ENCODE measurements around the gene SHISA5. TPM values are rescaled to one million over a fixed set of nuclear protein-coding genes. Genes with fewer than 3 reads are reported as not detected.

SHISA5 gene
- total and polyA plus RNA-seq, 4 donors, result 40.7 to 104 (median 75.8) TPM

- Histone ChIP-seq H3K36me3 (ENCODE audit: control insufficient read depth in 4 of 4, insufficient read depth in 3 of 4, low read depth in 1 of 4, low read length in 3 of 4) (peaks cover 0 to 2% (median 0%) of the 10 kb centered on the region in 4 donors), H3K4me1 (ENCODE audit: control insufficient read depth in 4 of 4, insufficient read depth in 4 of 4, low read length in 3 of 4) (no peaks in the 10 kb centered on the region), H3K9ac (ENCODE audit: low read depth in 1 of 2, low read length in 2 of 2) (no peak overlapping the region), H3K9me3 (ENCODE audit: control insufficient read depth in 4 of 4, low read length in 3 of 4) (no peaks in the 10 kb centered on the region), H3K4me3 (ENCODE audit: low read depth in 1 of 3, low read length in 3 of 3) (no peak overlapping the region), H3K27ac (ENCODE audit: low read depth in 1 of 2, low read length in 2 of 2) (no peak overlapping the region), H3K27me3 (ENCODE audit: control insufficient read depth in 4 of 4, insufficient read depth in 4 of 4, low read length in 3 of 4) (no peaks in the 10 kb centered on the region)
- 91% methylated on average over 6 of the region's 6 CpGs for WGBS
- no peak for TF ChIP-seq TAF1 (conservative IDR thresholded peaks at IDR 0.05)
- TF ChIP-seq MAX (IDR thresholded peaks at IDR 0.05), result no peak
- DNase-seq (ENCODE audit: low spot score), result no peak
These were observed 17.7 kb upstream of the SHISA5 start for GRCh38 chr3:48521635-48522034.

- no peak overlapping the region for H3K4me3 ChIP-seq (ENCODE audit: low read depth in 1 of 3, low read length in 3 of 3)
- no peaks in the 10 kb centered on the region for H3K4me1 ChIP-seq (ENCODE audit: control insufficient read depth in 4 of 4, insufficient read depth in 4 of 4, low read length in 3 of 4)
- H3K27me3 ChIP-seq (ENCODE audit: control insufficient read depth in 4 of 4, insufficient read depth in 4 of 4, low read length in 3 of 4), result no peaks in the 10 kb centered on the region
- no peak for TF ChIP-seq YY1 (IDR thresholded peaks at IDR 0.05)
- TF ChIP-seq TAF1 (conservative IDR thresholded peaks at IDR 0.05), result no peak
- no peak for TF ChIP-seq ATF3 (IDR thresholded peaks at IDR 0.05)
- no peak for TF ChIP-seq JUND (IDR thresholded peaks at IDR 0.05)
- no peak for TF ChIP-seq CTCF (IDR thresholded peaks at IDR 0.05; ENCODE audit: low read depth, low read length, missing input control)
- TF ChIP-seq ZBTB33 (IDR thresholded peaks at IDR 0.05), result no peak
- DNase-seq (ENCODE audit: low spot score), result no peak
- H3K36me3 ChIP-seq (ENCODE audit: control insufficient read depth in 4 of 4, insufficient read depth in 3 of 4, low read depth in 1 of 4, low read length in 3 of 4), result peaks cover 0 to 2% (median 0%) of the 10 kb centered on the region in 4 donors
- H3K27ac ChIP-seq (ENCODE audit: low read depth in 1 of 2, low read length in 2 of 2), result no peak overlapping the region
- 96% methylated on average over 9 of the region's 9 CpGs for WGBS
- no peaks in the 10 kb centered on the region for H3K9me3 ChIP-seq (ENCODE audit: control insufficient read depth in 4 of 4, low read length in 3 of 4)
- no peak overlapping the region for H3K9ac ChIP-seq (ENCODE audit: low read depth in 1 of 2, low read length in 2 of 2)
These were observed 15.3 kb upstream of the SHISA5 start for GRCh38 chr3:48519277-48519643.

- Histone ChIP-seq H3K4me1 (ENCODE audit: control insufficient read depth in 4 of 4, insufficient read depth in 4 of 4, low read length in 3 of 4) (no peaks in the 10 kb centered on the region), H3K27ac (ENCODE audit: low read depth in 1 of 2, low read length in 2 of 2) (no peak overlapping the region), H3K4me3 (ENCODE audit: low read depth in 1 of 3, low read length in 3 of 3) (no peak overlapping the region), H3K27me3 (ENCODE audit: control insufficient read depth in 4 of 4, insufficient read depth in 4 of 4, low read length in 3 of 4) (no peaks in the 10 kb centered on the region), H3K9ac (ENCODE audit: low read depth in 1 of 2, low read length in 2 of 2) (no peak overlapping the region), H3K36me3 (ENCODE audit: control insufficient read depth in 4 of 4, insufficient read depth in 3 of 4, low read depth in 1 of 4, low read length in 3 of 4) (peaks cover 0 to 2% (median 0%) of the 10 kb centered on the region in 4 donors), H3K9me3 (ENCODE audit: control insufficient read depth in 4 of 4, low read length in 3 of 4) (no peaks in the 10 kb centered on the region)
- no peak for TF ChIP-seq MAX (IDR thresholded peaks at IDR 0.05)
- no peak for TF ChIP-seq HNF4G (IDR thresholded peaks at IDR 0.05)
- no peak for TF ChIP-seq FOXA1 (IDR thresholded peaks at IDR 0.05)
- TF ChIP-seq RAD21 (IDR thresholded peaks at IDR 0.05), result no peak
- 79% methylated on average over 12 of the region's 12 CpGs for WGBS
- no peak for DNase-seq (ENCODE audit: low spot score)
These were observed 14.8 kb upstream of the SHISA5 start for GRCh38 chr3:48518638-48519276.
